PC-9 (cell line): ENCODE results near the gene ATN1. TPM values are rescaled to one million over a fixed set of nuclear protein-coding genes. Genes with fewer than 3 reads are reported as not detected.
A peak's percentile ranks its signal among the peaks of the same experiment; 100 is the strongest.

Source experiments
- BruUV-seq: library from RNA; stranded (reverse); fragments of 400-500 nt; replicated peaks from 2 replicates; lab custom pipeline; 2021; lab: Mats Ljungman, UMichigan
- CTCF ChIA-PET: fragments of 300-600 bp; sonication (Branson Sonifier 250); formaldehyde crosslinking; loops from one replicate; lab custom pipeline; 2022; ENCODE audit warnings: antibody characterized with exemption; lab: Charles Lee
- POLR2A ChIA-PET: fragments of 300-600 bp; sonication (Branson Sonifier 250); formaldehyde crosslinking; loops from one replicate; lab custom pipeline; 2022; ENCODE audit warnings: antibody characterized with exemption; ENCODE audit not compliant: unreplicated experiment; lab: Charles Lee
- DNase-seq, 2 experiments: peaks; one replicate each; pipeline versions ENCODE4 v3.0.0 to v3.0.0-alpha.2; 2015 to 2022; ENCODE audit warnings: mixed read lengths in 1 of 2
- H2AFZ ChIP-seq: fragments of 200-600 bp; sonication (generic); 2 replicates; pipeline ENCODE4 v1.8.1; 2017; ENCODE audit warnings: antibody characterized with exemption
- H3F3A ChIP-seq: fragments of 200-600 bp; sonication (generic); 2 replicates; pipeline ENCODE4 v1.8.1; 2017; ENCODE audit warnings: antibody characterized with exemption, mild to moderate bottlenecking, low read depth; ENCODE audit not compliant: insufficient read depth
- H3K27ac ChIP-seq: fragments of 200-600 bp; sonication (generic); 2 replicates; pipeline ENCODE4 v1.6.1; 2016; ENCODE audit warnings: mixed run types
- H3K27me3 ChIP-seq: fragments of 200-600 bp; sonication (generic); 2 replicates; pipeline ENCODE4 v1.6.1; 2016; ENCODE audit warnings: low read depth, mixed run types; ENCODE audit not compliant: insufficient read depth
- H3K36me3 ChIP-seq: fragments of 200-600 bp; sonication (generic); 2 replicates; pipeline ENCODE4 v1.6.1; 2016; ENCODE audit warnings: low read depth, mixed run types
- H3K4me1 ChIP-seq: fragments of 200-600 bp; sonication (generic); replicated peaks from 2 replicates; pipeline ENCODE4 v1.6.1; 2016; ENCODE audit warnings: mixed run types; ENCODE audit not compliant: insufficient read depth
- H3K4me2 ChIP-seq: fragments of 200-600 bp; sonication (generic); 2 replicates; pipeline ENCODE4 v1.6.1; 2017; ENCODE audit warnings: mixed run types
- H3K4me3 ChIP-seq: fragments of 200-600 bp; sonication (generic); 2 replicates; pipeline ENCODE4 v1.6.1; 2016; ENCODE audit warnings: mixed run types
- H3K79me2 ChIP-seq: fragments of 200-600 bp; sonication (generic); 2 replicates; pipeline ENCODE4 v1.6.1; 2017; ENCODE audit warnings: low read depth, mixed run types
- H3K9me2 ChIP-seq: fragments of 200-600 bp; sonication (generic); 2 replicates; pipeline ENCODE4 v1.8.1; 2017; ENCODE audit warnings: mild to moderate bottlenecking; ENCODE audit not compliant: insufficient read depth
- H3K9me3 ChIP-seq: fragments of 200-600 bp; sonication (generic); 2 replicates; pipeline ENCODE4 v1.8.1; 2016; ENCODE audit warnings: low read depth; ENCODE audit not compliant: insufficient read depth
- H4K20me1 ChIP-seq: fragments of 200-600 bp; sonication (generic); 2 replicates; pipeline ENCODE4 v1.8.1; 2017; ENCODE audit not compliant: insufficient read depth
- EZH2 ChIP-seq: fragments of 200-600 bp; sonication (generic); IDR thresholded peaks from 2 replicates; pipeline ENCODE4 v1.8.0; 2017; ENCODE audit warnings: antibody characterized with exemption, low read depth
- intact Hi-C: fragments of 100-400 bp; cut with micrococcal nuclease; formaldehyde crosslinking; loops from one replicate; pipeline ENCODE4 v1.10.0; 2022; ENCODE audit not compliant: unreplicated experiment
- total RNA-seq: library from RNA; stranded (reverse); gene quantifications from 2 replicates; pipeline ENCODE4 v1.2.3, GENCODE V29; 2021
- TF ChIP-seq, protein P1 (sequence below): fragments of 200-600 bp; sonication (generic); conservative IDR thresholded peaks from 2 replicates; pipeline ENCODE4 v1.6.1; 2017; ENCODE audit warnings: mixed run types, antibody characterized with exemption, mild to moderate bottlenecking, moderate library complexity

ATN1 gene
- total RNA-seq, 1 experiment from 2014 or later, result 158 TPM

DNA sequence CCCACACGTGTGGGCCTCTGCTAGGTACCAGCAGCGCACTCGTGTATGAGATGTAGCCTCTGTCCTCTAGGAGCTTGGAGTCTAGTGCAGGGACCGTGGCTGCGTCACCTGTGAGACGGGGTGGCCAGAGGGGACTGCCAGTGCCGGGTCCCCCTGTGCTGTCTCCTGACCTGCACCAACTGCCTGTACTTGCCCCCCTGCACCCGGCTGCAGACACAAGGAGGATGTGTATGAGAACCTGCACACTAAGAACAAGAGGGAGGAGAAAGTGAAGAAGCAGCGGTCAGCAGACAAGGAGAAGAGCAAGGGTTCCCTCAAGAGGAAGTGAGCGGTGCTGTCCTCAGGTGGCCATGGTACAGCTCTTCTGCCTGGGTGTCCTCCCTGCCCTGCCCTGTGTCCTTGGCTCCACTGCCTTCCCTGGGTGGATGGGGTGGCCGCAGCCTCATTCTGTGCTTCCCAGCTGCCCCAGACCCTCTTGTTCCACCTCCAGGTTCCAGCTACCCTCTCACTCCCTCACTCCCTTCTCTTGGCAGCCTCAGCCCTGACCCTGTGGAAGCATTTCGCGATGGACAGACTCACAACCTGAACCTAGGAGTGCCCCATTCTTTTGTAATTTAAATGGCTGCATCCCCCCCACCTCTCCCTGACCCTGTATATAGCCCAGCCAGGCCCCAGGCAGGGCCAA lies 33.0 kb downstream of the ATN1 start:
- H3K9me3 ChIP-seq, result no peaks in the 10 kb centered on the region
- H3K9me2 ChIP-seq, result no peaks in the 10 kb centered on the region
- no peak for TF ChIP-seq EZH2
- TF ChIP-seq, protein P1, sequence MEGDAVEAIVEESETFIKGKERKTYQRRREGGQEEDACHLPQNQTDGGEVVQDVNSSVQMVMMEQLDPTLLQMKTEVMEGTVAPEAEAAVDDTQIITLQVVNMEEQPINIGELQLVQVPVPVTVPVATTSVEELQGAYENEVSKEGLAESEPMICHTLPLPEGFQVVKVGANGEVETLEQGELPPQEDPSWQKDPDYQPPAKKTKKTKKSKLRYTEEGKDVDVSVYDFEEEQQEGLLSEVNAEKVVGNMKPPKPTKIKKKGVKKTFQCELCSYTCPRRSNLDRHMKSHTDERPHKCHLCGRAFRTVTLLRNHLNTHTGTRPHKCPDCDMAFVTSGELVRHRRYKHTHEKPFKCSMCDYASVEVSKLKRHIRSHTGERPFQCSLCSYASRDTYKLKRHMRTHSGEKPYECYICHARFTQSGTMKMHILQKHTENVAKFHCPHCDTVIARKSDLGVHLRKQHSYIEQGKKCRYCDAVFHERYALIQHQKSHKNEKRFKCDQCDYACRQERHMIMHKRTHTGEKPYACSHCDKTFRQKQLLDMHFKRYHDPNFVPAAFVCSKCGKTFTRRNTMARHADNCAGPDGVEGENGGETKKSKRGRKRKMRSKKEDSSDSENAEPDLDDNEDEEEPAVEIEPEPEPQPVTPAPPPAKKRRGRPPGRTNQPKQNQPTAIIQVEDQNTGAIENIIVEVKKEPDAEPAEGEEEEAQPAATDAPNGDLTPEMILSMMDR, result no peak
- peak overlapping the region; percentile 98 for H3K4me3 ChIP-seq
- peaks cover 48% of the 10 kb centered on the region for H3F3A ChIP-seq
- ChIA-PET POLR2A (interaction anchor here (0.5 to 3.0 kb wide), 3 partner anchors 16 to 1117 kb away, joined by 4 to 54 read pairs (median 9); partner anchors contain the start of genes C12orf57 and RNU7-1), CTCF (interaction anchor here (0.6 to 3.2 kb wide), 5 partner anchors 13 to 91 kb away, joined by 3 to 47 read pairs (median 4); partner anchors contain the start of genes C12orf57 and RNU7-1)
- intact Hi-C loops, result loop anchor here (2.0 to 10.0 kb wide), 4 partner anchors 108 to 346 kb away; partner anchors contain the start of genes CDCA3, PEX5, USP5 and ZNF384
- peak overlapping the region; percentile 97 for H3K4me2 ChIP-seq
- H3K27me3 ChIP-seq, result no peaks in the 10 kb centered on the region
- H4K20me1 ChIP-seq, result peaks cover 13% of the 10 kb centered on the region
- H3K4me1 ChIP-seq, result peaks cover 41% of the 10 kb centered on the region
- H3K79me2 ChIP-seq, result peaks cover 27% of the 10 kb centered on the region
- BruUV-seq, result no TSS peak
- H3K27ac ChIP-seq, result peak overlapping the region; percentile 93
- H3K36me3 ChIP-seq, result peaks cover 17% of the 10 kb centered on the region; the same call in 1 of the 2 replicates
- peak overlapping the region; percentile 74 for H2AFZ ChIP-seq
- peak in 1 of 2 experiments; percentile 42 for DNase-seq

DNA sequence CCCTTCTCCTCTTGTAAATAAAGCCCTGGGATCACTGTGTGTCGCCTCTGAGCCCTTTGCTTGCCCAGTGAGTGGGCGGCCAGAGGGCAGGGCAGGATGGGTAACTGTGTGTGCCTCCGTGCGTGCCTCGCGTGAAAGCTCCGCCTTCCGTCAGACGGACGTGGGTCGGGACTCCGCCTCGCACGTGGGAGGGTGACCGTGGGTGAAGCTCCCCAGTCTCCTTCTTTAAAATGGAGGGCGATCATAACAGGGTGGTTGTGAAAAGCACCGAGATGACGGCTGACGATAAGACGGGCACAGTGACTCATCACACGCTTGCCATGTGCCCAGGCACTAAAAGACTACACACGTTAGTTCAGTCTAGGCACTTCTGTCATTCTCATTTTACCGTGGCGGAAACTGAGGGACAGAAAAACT lies 33.5 kb downstream of the ATN1 start:
- Histone ChIP-seq H3K36me3 (peaks cover 22% of the 10 kb centered on the region; the same call in 1 of the 2 replicates), H2AFZ (peak overlapping the region; percentile 74), H3K4me3 (peak overlapping the region; percentile 98), H4K20me1 (peaks cover 18% of the 10 kb centered on the region), H3F3A (peaks cover 54% of the 10 kb centered on the region), H3K27ac (peak overlapping the region; percentile 93), H3K4me2 (peak overlapping the region; percentile 97), H3K9me3 (no peaks in the 10 kb centered on the region), H3K79me2 (peaks cover 33% of the 10 kb centered on the region), H3K9me2 (no peaks in the 10 kb centered on the region), H3K27me3 (no peaks in the 10 kb centered on the region), H3K4me1 (peaks cover 43% of the 10 kb centered on the region)
- peak; percentile 67 to 71 for DNase-seq
- intact Hi-C loops, result loop anchor here (2.0 to 10.0 kb wide), 4 partner anchors 109 to 346 kb away; partner anchors contain the start of genes CDCA3, PEX5, USP5 and ZNF384
- no peak for TF ChIP-seq EZH2
- TF ChIP-seq, protein P1, result no peak
- ChIA-PET CTCF (interaction anchor here (0.6 to 3.2 kb wide), 9 partner anchors 13 to 147 kb away, joined by 3 to 47 read pairs (median 4); partner anchors contain the start of genes C12orf57, LPCAT3, RNU7-1 and SPSB2), POLR2A (interaction anchor here (0.5 to 3.0 kb wide), 5 partner anchors 16 to 622 kb away, joined by 3 to 54 read pairs (median 4); partner anchors contain the start of genes C12orf57 and RNU7-1)
- BruUV-seq, result no TSS peak

DNA sequence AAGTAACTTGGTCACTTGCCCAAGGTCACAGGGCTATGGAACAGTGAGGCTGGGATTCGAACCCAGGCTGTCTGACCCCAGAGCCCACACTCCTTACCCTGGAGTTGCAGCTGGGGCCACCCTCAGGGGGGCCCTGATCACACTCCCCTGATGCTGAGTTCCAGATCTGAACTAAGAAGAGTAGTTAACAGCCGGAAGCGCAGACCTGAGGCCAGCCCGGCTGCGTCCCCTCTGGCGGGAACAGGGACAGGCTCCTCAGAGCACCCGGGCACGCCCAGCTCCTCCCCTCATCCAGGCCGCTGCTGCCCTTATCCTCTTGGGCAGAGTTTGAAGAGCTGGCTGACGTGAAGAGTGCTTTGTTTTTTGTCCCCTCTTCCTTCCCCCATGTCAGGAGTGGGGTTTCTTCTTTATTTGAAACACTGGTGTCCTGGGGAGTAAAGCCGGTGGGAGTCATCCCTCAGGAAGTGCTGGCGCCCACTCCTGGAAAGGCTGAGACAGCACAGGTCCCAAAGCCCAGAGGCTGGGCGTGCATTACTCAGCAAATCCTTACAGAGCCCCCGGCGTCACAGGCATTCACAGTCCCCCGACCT lies 34.0 kb downstream of the ATN1 start:
- Histone ChIP-seq H3K27ac (peak overlapping the region; percentile 93), H3K9me3 (no peaks in the 10 kb centered on the region), H3K4me3 (peak overlapping the region; percentile 98), H3K4me1 (peaks cover 45% of the 10 kb centered on the region), H3K4me2 (peak overlapping the region; percentile 97), H3K36me3 (peaks cover 24% of the 10 kb centered on the region; the same call in 1 of the 2 replicates), H3F3A (peaks cover 59% of the 10 kb centered on the region), H3K27me3 (no peaks in the 10 kb centered on the region), H3K79me2 (peaks cover 38% of the 10 kb centered on the region), H2AFZ (peak overlapping the region; percentile 74), H4K20me1 (peaks cover 22% of the 10 kb centered on the region), H3K9me2 (no peaks in the 10 kb centered on the region)
- BruUV-seq, result TSS peak; percentile 61
- intact Hi-C loops, result loop anchor here (1.0 to 10.0 kb wide), 5 partner anchors 15 to 347 kb away; partner anchors contain the start of genes CDCA3, PEX5, USP5 and ZNF384
- ChIA-PET POLR2A (interaction anchor here (0.5 to 3.0 kb wide), 11 partner anchors 17 to 1281 kb away, joined by 3 to 54 read pairs (median 4); partner anchors contain the start of genes C12orf57, RNU7-1 and SPSB2), CTCF (interaction anchor here (0.5 to 3.2 kb wide), 8 partner anchors 14 to 146 kb away, joined by 3 to 47 read pairs (median 4); partner anchors contain the start of genes C12orf57, LPCAT3, RNU7-1 and SPSB2)
- DNase-seq, result peak in 1 of 2 experiments; percentile 80
- TF ChIP-seq EZH2, result no peak
- TF ChIP-seq, protein P1, result peak; percentile 75
